GM18873 (cell line): ENCODE data around the gene UQCRFS1.

ENCODE experiments used
- ATAC-seq: cut with Tn5 transposase; IDR thresholded peaks from one replicate; pipeline ENCODE4 v1.9.1; 2021; ENCODE audit warnings: mild to moderate bottlenecking, moderate library complexity, moderate number of reproducible peaks; ENCODE audit not compliant: unreplicated experiment, low FRiP score

The UQCRFS1 gene

GRCh38 chr19:29171525-29171924 lies 41.4 kb downstream of the UQCRFS1 start:
- no peak for ATAC-seq

- ATAC-seq, result no peak
Observed at GRCh38 chr19:29170554-29170953, 42.4 kb downstream of the UQCRFS1 start.

DNA sequence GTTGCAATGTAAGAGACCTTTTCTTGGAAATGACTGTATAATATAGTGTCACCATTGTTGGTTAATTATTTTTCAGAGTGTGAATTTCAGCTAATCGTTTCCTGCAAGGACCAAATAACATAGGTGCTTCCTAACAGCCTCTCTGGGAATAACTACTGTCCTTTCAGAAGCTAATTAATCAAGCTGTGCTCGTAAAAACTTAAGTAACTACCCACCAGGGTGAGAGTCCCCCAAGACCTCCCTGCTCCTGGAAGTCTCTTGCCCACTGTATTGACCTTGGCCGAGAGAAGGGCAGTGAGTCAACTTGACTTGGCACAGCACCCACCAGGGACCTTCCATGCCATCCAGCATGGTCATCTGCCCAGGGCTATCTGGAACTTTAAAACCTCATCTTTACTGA lies 50.3 kb downstream of the UQCRFS1 start:
- no peak for ATAC-seq

DNA sequence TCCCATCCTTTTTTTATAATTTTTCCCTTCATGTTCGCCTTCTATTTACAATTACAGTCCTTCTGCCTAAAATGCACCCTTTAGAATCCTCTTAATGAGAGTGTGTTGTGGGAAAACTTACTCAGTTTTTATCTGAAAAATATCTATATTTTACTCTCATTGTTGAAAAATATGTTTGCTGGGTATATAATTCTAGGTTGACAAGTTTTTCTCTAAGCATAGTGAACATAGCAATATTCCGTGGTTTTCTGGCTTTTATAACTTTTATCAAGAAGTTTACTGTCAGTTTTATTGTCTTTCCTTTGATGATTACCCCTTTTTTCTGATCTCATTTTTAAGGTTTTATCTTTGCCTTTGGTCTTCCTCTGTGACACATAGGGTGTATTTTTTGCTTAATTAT lies 57.3 kb downstream of the UQCRFS1 start:
- no peak for ATAC-seq
